ENCODE data around the gene CEBPE.

CEBPE gene

GRCh38 chr14:23148591-23149249 lies 29.7 kb upstream of the CEBPE start:
- H3K4me1 Mint-ChIP-seq: peaks cover 8% of the 10 kb centered on the region
- no peak overlapping the region for H3K4me3 Mint-ChIP-seq
- H3K27me3 Mint-ChIP-seq: peaks cover 2% of the 10 kb centered on the region
- peaks cover 1% of the 10 kb centered on the region for H3K36me3 Mint-ChIP-seq
- no peaks in the 10 kb centered on the region for H3K9me3 Mint-ChIP-seq
- no peak overlapping the region for H3K27ac Mint-ChIP-seq

DNA sequence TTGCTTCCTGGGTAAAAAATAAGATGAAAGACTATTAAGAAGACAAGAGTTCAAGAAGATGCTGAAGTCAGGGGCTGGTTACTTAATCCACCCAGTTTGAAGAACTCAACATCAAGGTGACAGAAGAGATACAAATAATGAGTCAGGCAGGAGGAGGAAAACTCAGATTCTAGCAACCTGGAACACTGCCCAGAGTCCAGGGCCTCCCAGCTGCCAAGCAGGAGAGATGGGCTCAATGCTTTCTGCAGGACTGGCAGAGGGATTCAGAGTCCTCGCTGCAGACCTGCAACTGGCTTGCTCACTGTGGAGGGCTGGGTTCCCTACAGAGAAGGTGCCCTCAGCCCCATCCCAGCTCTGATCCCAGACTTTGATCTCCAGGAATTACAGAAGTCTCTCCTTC lies 28.6 kb upstream of the CEBPE start:
- Mint-ChIP-seq H3K27me3 (peaks cover 2% of the 10 kb centered on the region), H3K27ac (no peak overlapping the region), H3K36me3 (peaks cover 1% of the 10 kb centered on the region), H3K4me3 (no peak overlapping the region), H3K9me3 (no peaks in the 10 kb centered on the region), H3K4me1 (no peaks in the 10 kb centered on the region)

DNA sequence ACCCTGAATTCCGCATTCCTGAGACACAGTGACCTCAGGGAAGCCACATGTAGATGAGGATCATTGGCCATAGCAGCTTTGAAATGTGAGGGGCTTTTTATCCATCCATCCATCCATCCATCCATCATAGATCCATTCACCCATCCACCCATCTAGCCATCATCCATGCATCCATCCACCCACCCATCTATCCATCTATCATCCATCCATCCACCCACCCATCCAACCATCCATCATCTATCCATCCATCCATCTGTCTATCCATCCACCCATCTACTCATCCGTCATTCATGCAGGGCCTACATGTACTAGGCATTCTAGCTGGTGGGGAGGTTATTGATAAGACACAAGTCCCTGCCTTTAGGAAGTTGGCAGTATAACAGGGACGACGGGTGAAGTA lies 27.9 kb upstream of the CEBPE start:
- peaks cover 2% of the 10 kb centered on the region for H3K27me3 Mint-ChIP-seq
- H3K4me3 Mint-ChIP-seq: no peak overlapping the region
- H3K9me3 Mint-ChIP-seq: no peaks in the 10 kb centered on the region
- no peak overlapping the region for H3K27ac Mint-ChIP-seq
- H3K36me3 Mint-ChIP-seq: peaks cover 1% of the 10 kb centered on the region
- no peaks in the 10 kb centered on the region for H3K4me1 Mint-ChIP-seq

- Mint-ChIP-seq H3K36me3 (peaks cover 1% of the 10 kb centered on the region), H3K27me3 (peaks cover 2% of the 10 kb centered on the region), H3K27ac (no peak overlapping the region), H3K4me3 (no peak overlapping the region), H3K4me1 (no peaks in the 10 kb centered on the region), H3K9me3 (no peaks in the 10 kb centered on the region)
Measured at GRCh38 chr14:23146351-23146910, 27.4 kb upstream of the CEBPE start.

DNA sequence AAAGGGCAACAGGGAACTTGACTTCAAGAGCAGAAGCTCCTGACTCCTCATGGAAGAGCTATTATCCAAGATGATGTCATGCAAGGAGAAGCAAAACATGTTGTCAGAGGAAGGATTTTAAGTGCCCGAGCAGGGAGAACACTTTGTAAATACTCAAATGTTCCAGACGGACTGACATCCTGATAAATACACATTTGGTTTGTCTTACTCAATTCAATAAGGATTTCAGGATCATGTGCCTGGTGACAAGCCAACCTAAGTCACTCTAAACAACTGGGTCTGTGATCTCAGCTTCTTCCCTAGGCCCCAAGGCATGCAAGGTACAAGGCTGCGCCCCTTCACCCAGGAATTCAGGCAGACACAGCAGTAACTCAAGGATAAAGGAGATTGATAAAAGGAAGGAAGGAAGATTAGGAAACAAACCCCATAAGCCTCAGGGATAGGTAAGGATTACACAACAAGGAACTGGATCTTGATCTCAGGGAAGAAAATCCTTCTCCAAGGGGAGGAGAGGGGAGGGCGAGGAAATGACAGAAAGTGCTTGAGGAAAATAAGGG lies 26.8 kb upstream of the CEBPE start:
- Mint-ChIP-seq H3K36me3 (peaks cover 1% of the 10 kb centered on the region), H3K4me1 (no peaks in the 10 kb centered on the region), H3K27me3 (peaks cover 2% of the 10 kb centered on the region), H3K27ac (no peak overlapping the region), H3K4me3 (no peak overlapping the region), H3K9me3 (no peaks in the 10 kb centered on the region)

DNA sequence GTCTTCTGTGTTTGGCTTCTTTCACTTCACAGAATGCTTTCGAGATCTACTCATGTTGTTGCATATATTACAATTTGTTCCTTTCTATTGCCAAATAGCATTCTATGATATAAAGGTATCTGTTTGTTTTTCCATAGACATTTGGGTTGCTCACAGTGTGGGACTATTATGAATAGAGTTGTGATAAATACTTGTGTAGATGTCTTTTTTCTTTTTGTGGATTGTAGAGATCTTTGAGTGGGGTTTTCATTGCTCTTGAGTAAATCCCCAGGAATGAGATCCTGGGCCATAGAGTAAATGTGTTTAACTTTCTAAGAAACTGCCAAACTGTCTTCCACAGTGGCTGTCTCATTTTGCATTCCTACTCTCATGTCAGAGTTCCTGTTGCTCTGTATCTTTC lies 24.9 kb upstream of the CEBPE start:
- no peak overlapping the region for H3K4me3 Mint-ChIP-seq
- H3K27ac Mint-ChIP-seq: no peak overlapping the region
- H3K36me3 Mint-ChIP-seq: peaks cover 1% of the 10 kb centered on the region
- peaks cover 2% of the 10 kb centered on the region for H3K27me3 Mint-ChIP-seq
- no peaks in the 10 kb centered on the region for H3K9me3 Mint-ChIP-seq
- no peaks in the 10 kb centered on the region for H3K4me1 Mint-ChIP-seq

GRCh38 chr14:23142826-23143225 lies 23.8 kb upstream of the CEBPE start:
- peaks cover 2% of the 10 kb centered on the region for H3K27me3 Mint-ChIP-seq
- H3K36me3 Mint-ChIP-seq: peaks cover 1% of the 10 kb centered on the region
- no peaks in the 10 kb centered on the region for H3K4me1 Mint-ChIP-seq
- no peak overlapping the region for H3K4me3 Mint-ChIP-seq
- H3K9me3 Mint-ChIP-seq: no peaks in the 10 kb centered on the region
- H3K27ac Mint-ChIP-seq: no peak overlapping the region

DNA sequence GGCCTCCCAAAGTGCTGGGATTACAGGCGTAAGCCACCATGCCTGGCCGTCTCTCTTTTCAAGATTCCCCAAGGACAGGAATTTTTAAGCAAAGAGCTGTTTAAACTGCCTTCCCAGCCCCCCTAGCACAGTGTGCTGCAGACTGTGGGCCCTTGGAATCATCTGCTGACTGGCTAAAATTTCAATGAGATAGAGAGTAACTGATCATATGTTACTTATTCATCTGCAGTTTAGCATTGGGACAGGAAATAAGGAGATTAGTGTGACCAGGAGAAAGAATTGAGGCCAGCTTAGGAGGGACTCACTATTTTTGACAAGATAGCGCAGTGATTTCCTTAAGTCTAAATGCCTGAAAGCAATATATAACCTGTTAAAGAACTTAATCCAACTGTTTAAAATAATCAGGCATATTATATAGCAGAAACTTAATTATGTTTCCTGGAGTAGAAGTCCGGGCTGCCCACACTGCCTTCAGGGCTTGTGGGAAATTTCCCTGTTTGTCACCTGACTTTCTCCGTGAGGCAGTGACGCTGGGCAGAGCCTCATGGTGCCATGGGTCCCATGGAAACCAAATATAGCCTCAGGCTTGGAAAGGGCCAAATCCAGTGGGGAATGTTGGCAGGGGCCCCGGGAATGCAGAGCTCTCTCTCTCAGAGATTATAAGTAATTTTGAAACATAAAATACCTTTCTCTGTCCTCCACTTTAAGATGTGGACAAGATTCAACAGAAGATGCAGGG lies 22.8 kb upstream of the CEBPE start:
- Mint-ChIP-seq H3K4me1 (no peaks in the 10 kb centered on the region), H3K36me3 (peaks cover 1% of the 10 kb centered on the region), H3K27ac (no peak overlapping the region)

GRCh38 chr14:23140371-23140770 lies 21.3 kb upstream of the CEBPE start:
- Mint-ChIP-seq H3K9me3 (no peaks in the 10 kb centered on the region), H3K27ac (no peak overlapping the region), H3K4me1 (no peaks in the 10 kb centered on the region), H3K36me3 (no peaks in the 10 kb centered on the region), H3K4me3 (no peak overlapping the region), H3K27me3 (no peaks in the 10 kb centered on the region)

More for the DNA sequence above, 22.8 kb upstream of the CEBPE start:
- Mint-ChIP-seq H3K9me3 (no peaks in the 10 kb centered on the region), H3K27me3 (peaks cover 2% of the 10 kb centered on the region), H3K4me3 (no peak overlapping the region)

GRCh38 chr14:23139874-23140273 lies 20.8 kb upstream of the CEBPE start:
- Mint-ChIP-seq H3K27me3 (no peaks in the 10 kb centered on the region), H3K9me3 (no peaks in the 10 kb centered on the region), H3K36me3 (no peaks in the 10 kb centered on the region), H3K4me3 (no peak overlapping the region), H3K27ac (no peak overlapping the region), H3K4me1 (no peaks in the 10 kb centered on the region)

DNA sequence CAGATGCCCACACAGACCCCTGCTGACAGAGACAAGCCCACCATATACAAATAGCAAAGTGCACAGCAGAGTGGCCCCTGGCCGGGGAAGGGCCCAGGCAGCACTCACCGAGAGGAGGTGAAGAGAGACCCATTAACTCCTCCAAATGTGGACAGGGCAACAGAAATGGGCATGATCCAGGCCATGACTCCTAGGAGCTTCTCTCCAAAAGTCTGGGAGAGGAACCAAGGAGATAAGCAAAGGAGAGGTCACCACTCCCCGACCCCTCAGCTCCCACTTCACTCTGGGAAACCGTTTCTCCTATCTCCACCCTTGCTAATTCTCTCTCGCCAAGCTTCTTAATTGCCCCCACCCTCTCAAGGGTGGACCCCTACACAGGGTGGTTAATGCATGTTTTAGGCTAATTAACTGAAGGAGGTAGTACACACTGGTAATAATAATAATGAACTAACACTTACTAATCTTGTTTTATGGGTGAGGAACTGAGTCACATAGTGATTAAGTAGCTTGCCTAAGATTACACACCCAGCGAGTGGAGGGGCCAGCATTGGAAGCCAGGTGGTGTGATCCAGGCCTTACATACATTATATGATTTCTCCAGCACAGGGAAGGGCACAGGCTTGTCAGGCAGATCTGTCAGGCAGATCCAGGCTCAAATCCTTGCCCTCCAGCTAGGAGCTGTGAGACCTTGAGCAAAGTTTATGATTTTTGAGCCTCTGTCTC lies 18.9 kb upstream of the CEBPE start:
- Mint-ChIP-seq H3K4me1 (no peaks in the 10 kb centered on the region), H3K27me3 (no peaks in the 10 kb centered on the region), H3K27ac (no peak overlapping the region)

DNA sequence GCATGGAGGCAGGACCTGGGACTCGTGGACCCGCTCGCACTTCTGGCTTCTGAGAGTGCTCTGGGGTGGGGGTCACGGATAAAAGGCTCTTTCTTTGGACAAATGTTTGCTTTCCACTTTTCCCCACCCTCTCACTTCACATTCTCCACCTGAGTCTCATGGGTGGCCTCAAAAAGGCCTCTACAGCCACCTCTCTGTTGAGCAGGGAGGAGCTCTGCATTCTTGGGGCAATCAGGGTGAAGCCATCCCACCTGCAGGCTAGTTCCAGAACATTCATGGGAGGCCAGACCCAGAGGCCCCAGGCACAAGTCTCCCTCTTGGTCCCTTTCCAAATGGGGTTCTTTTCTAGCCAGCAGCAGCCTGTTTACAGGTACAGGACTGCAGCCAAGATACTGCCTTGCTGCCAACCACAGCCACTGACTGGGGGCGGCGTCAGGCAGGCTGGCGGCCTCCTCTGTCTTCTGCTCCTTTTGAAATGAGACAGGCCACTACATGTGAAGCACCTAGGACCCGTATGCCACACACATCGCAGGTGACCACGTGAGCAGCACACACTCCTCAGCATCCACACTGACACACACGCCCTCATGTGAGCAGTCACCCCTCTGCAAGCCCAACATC lies 18.2 kb upstream of the CEBPE start:
- H3K4me1 Mint-ChIP-seq: no peaks in the 10 kb centered on the region
- no peaks in the 10 kb centered on the region for H3K36me3 Mint-ChIP-seq
- no peak overlapping the region for H3K4me3 Mint-ChIP-seq
- no peak overlapping the region for H3K27ac Mint-ChIP-seq
- no peaks in the 10 kb centered on the region for H3K9me3 Mint-ChIP-seq
- no peaks in the 10 kb centered on the region for H3K27me3 Mint-ChIP-seq

More for the DNA sequence above, 18.9 kb upstream of the CEBPE start:
- H3K9me3 Mint-ChIP-seq: no peaks in the 10 kb centered on the region
- H3K36me3 Mint-ChIP-seq: no peaks in the 10 kb centered on the region
- H3K4me3 Mint-ChIP-seq: no peak overlapping the region

DNA sequence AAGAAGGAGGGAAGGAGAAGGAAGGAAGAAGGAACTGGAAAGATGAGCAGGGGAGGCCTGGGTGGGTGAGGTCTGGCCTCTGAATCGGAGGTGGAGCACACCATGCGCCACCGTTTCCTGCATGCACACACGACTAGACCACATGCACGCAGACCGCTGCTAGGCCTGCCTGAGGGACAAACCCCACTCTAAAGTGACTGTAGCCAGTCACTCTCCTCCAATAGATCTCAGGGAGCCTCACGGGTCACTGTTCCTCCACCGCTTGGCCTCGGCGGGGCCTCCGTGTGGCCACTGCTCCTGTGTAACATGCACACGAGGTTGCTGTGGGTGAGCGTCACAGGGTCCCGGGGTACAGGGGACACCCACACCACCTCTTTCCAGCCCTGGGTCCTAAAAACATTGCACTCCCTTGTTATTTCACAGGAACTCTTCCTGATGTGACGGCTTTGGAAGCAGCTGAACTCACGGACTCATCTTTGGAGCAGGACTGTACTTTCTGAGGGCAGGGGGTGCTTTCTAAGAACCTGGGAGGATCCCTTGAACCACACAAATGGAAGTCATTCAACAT lies 17.6 kb upstream of the CEBPE start:
- Mint-ChIP-seq H3K27ac (no peak overlapping the region), H3K9me3 (no peaks in the 10 kb centered on the region), H3K4me3 (no peak overlapping the region), H3K4me1 (no peaks in the 10 kb centered on the region), H3K36me3 (no peaks in the 10 kb centered on the region), H3K27me3 (no peaks in the 10 kb centered on the region)

GRCh38 chr14:23132970-23133369 lies 13.9 kb upstream of the CEBPE start:
- Mint-ChIP-seq H3K9me3 (no peaks in the 10 kb centered on the region), H3K36me3 (peaks cover 2% of the 10 kb centered on the region), H3K27me3 (no peaks in the 10 kb centered on the region), H3K27ac (no peak overlapping the region), H3K4me1 (no peaks in the 10 kb centered on the region), H3K4me3 (no peak overlapping the region)

GRCh38 chr14:23131482-23131881 lies 12.4 kb upstream of the CEBPE start:
- Mint-ChIP-seq H3K4me1 (no peaks in the 10 kb centered on the region), H3K9me3 (no peaks in the 10 kb centered on the region), H3K27ac (no peak overlapping the region)

More at GRCh38 chr14:23131482-23131881, 12.4 kb upstream of the CEBPE start:
- H3K36me3 Mint-ChIP-seq: peaks cover 2% of the 10 kb centered on the region
- H3K27me3 Mint-ChIP-seq: no peaks in the 10 kb centered on the region
- no peak overlapping the region for H3K4me3 Mint-ChIP-seq

Measured in activated naive CD4-positive, alpha-beta T cell treated with anti-CD3 and anti-CD28 coated beads, Interleukin-2, amount 50 U/mL, for 24 hours (primary cell).